ENCODE data around the gene CLTA. TPM values are rescaled to one million over a fixed set of nuclear protein-coding genes. Genes with fewer than 3 reads are reported as not detected.
"Not testable (repeated sequence)": the region's sequence is repeated elsewhere in the genome, so short reads cannot be mapped to it uniquely, and the experiment has no call there.

The CLTA gene
- total and polyA plus RNA-seq, 2 donors: 120 to 210 TPM

GRCh38 chr9:36210722-36211121 is 20.0 kb downstream of the CLTA start:
- no peak for DNase-seq (ENCODE audit: extremely low spot score)
- Histone ChIP-seq H3K36me3 (ENCODE audit: insufficient read depth) (peaks cover 4% of the 10 kb centered on the region), H3K4me3 (ENCODE audit: low read depth, low read length) (no peak overlapping the region), H3K4me1 (ENCODE audit: insufficient read depth) (no peaks in the 10 kb centered on the region), H3K27ac (ENCODE audit: low read depth) (no peak overlapping the region)
- WGBS: 79% methylated on average over 8 of the region's 8 CpGs

DNA sequence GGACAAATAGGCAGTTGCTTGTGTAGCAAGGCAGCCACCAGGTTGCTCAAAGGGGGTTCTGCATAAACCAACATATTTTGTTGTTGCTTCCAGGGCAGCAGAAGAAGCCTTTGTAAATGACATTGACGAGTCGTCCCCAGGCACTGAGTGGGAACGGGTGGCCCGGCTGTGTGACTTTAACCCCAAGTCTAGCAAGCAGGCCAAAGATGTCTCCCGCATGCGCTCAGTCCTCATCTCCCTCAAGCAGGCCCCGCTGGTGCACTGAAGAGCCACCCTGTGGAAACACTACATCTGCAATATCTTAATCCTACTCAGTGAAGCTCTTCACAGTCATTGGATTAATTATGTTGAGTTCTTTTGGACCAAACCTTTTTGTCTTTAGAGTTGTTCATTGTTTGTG is 20.8 kb downstream of the CLTA start:
- no peak overlapping the region for H3K4me3 ChIP-seq (ENCODE audit: low read depth, low read length)
- peaks cover 4% of the 10 kb centered on the region for H3K36me3 ChIP-seq (ENCODE audit: insufficient read depth)
- no peaks in the 10 kb centered on the region for H3K4me1 ChIP-seq (ENCODE audit: insufficient read depth)
- 83% methylated on average over 7 of the region's 7 CpGs for WGBS
- no peak for DNase-seq (ENCODE audit: extremely low spot score)
- H3K27ac ChIP-seq (ENCODE audit: low read depth): no peak overlapping the region

DNA sequence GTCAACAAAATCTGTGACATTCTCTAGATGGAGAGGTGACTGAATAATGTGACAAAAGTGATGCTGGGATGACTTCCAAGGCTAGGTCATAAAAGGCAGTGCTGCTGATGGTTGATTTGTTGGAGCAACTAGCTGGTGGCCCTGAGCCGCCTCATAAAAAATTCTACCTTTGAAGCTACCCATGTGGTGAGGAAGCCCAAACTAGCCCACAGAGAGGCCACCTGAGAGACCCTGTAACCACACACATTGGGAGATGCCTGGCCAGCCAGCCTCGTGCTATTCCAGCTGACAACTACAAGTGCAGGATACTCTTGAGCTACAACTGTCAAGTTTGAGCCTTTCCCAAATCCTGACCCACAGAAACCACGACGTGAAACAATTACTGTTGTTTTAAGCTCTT is 22.7 kb downstream of the CLTA start:
- Histone ChIP-seq H3K4me1 (ENCODE audit: insufficient read depth) (no peaks in the 10 kb centered on the region), H3K4me3 (ENCODE audit: low read depth, low read length) (no peak overlapping the region), H3K27ac (ENCODE audit: low read depth) (no peak overlapping the region), H3K36me3 (ENCODE audit: insufficient read depth) (no peaks in the 10 kb centered on the region)
- no peak for DNase-seq (ENCODE audit: extremely low spot score)
- WGBS: 92% methylated on average over 4 of the region's 4 CpGs

GRCh38 chr9:36213989-36214388 is 23.3 kb downstream of the CLTA start:
- WGBS: 56% methylated on average over 4 of the region's 4 CpGs
- H3K27ac ChIP-seq (ENCODE audit: low read depth): no peak overlapping the region
- no peak overlapping the region for H3K4me3 ChIP-seq (ENCODE audit: low read depth, low read length)
- H3K4me1 ChIP-seq (ENCODE audit: insufficient read depth): no peaks in the 10 kb centered on the region
- H3K36me3 ChIP-seq (ENCODE audit: insufficient read depth): peaks cover under 1% of the 10 kb centered on the region
- no peak for DNase-seq (ENCODE audit: extremely low spot score)

DNA sequence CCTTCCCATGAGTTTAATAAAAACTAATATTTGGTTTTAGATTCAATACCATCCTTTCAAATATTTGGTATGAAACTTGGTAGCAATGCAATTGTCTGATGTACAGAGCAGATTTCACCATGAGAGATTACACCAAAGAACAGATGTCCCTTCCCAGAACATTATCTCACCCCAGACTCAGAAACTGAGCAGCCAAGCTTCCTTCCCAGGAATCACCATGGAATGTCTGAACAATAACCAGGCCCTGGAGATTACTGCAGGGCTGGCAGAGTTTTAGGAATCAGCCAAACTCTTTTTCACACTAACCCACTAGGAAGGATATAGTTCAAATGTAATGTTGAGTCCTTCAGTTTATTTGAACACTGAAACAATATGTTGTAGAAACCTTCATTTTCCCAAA is 23.9 kb downstream of the CLTA start:
- no peak overlapping the region for H3K4me3 ChIP-seq (ENCODE audit: low read depth, low read length)
- H3K36me3 ChIP-seq (ENCODE audit: insufficient read depth): peaks cover 4% of the 10 kb centered on the region
- H3K27ac ChIP-seq (ENCODE audit: low read depth): no peak overlapping the region
- no peaks in the 10 kb centered on the region for H3K4me1 ChIP-seq (ENCODE audit: insufficient read depth)
- no peak for DNase-seq (ENCODE audit: extremely low spot score)

- H3K36me3 ChIP-seq (ENCODE audit: insufficient read depth): peaks cover 7% of the 10 kb centered on the region
- no peaks in the 10 kb centered on the region for H3K4me1 ChIP-seq (ENCODE audit: insufficient read depth)
- H3K4me3 ChIP-seq (ENCODE audit: low read depth, low read length): no peak overlapping the region
- 68% methylated on average over 13 of the region's 13 CpGs for WGBS
- DNase-seq (ENCODE audit: extremely low spot score): no peak
- no peak overlapping the region for H3K27ac ChIP-seq (ENCODE audit: low read depth)
Measured at GRCh38 chr9:36217256-36217968, 26.7 kb downstream of the CLTA start.

DNA sequence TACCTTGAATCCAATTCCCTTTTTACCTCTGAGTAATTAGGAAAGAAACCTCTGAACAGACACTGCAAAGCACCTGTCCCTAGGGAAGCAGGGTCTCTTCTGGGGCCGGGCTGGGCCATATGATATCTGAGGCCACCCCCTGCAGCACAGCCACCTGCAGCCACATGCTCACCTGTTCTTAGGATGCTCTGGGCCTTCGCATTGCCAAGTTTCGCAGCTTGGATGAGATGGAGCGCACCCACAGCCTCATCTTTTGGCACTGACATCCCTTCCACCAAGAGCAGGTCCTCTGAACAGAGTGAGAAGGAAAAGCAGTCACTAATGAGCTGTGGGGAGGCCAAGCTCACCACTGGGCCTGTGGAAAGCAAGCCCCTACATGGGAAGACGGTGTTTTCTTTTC is 27.3 kb downstream of the CLTA start:
- H3K4me3 ChIP-seq (ENCODE audit: low read depth, low read length): no peak overlapping the region
- peaks cover 10% of the 10 kb centered on the region for H3K36me3 ChIP-seq (ENCODE audit: insufficient read depth)
- no peak overlapping the region for H3K27ac ChIP-seq (ENCODE audit: low read depth)
- no peaks in the 10 kb centered on the region for H3K4me1 ChIP-seq (ENCODE audit: insufficient read depth)
- no peak for DNase-seq (ENCODE audit: extremely low spot score)
- 95% methylated on average over 5 of the region's 5 CpGs for WGBS

GRCh38 chr9:36218411-36218901 is 27.7 kb downstream of the CLTA start:
- no peak for DNase-seq (ENCODE audit: extremely low spot score)
- H3K27ac ChIP-seq (ENCODE audit: low read depth): no peak overlapping the region
- WGBS: 90% methylated on average over 7 of the region's 7 CpGs
- H3K4me1 ChIP-seq (ENCODE audit: insufficient read depth): no peaks in the 10 kb centered on the region
- no peak overlapping the region for H3K4me3 ChIP-seq (ENCODE audit: low read depth, low read length)
- peaks cover 10% of the 10 kb centered on the region for H3K36me3 ChIP-seq (ENCODE audit: insufficient read depth)

DNA sequence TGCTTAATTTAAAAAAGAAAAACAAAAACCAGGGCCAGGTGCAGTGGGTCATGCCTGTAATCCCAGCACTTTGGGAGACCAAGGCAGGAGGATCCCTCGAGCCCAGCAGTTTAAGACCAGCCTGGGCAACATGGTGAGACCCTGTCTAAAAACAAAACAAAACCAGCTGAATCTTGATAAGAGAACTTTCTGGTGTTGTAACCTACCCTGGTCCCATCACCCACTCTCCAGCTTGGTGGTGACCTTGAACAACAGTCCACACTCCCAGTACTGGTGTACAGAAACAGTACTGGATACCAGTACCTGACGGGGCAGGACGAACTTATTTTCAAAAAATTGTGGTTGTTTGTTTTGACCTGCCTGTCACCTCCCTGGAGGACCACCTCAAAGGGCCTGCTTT is 30.9 kb downstream of the CLTA start:
- no peak overlapping the region for H3K27ac ChIP-seq (ENCODE audit: low read depth)
- no peak for DNase-seq (ENCODE audit: extremely low spot score)
- no peaks in the 10 kb centered on the region for H3K4me1 ChIP-seq (ENCODE audit: insufficient read depth)
- peaks cover 13% of the 10 kb centered on the region for H3K36me3 ChIP-seq (ENCODE audit: insufficient read depth)
- over 99% methylated on average over 3 of the region's 3 CpGs for WGBS
- H3K4me3 ChIP-seq (ENCODE audit: low read depth, low read length): no peak overlapping the region

DNA sequence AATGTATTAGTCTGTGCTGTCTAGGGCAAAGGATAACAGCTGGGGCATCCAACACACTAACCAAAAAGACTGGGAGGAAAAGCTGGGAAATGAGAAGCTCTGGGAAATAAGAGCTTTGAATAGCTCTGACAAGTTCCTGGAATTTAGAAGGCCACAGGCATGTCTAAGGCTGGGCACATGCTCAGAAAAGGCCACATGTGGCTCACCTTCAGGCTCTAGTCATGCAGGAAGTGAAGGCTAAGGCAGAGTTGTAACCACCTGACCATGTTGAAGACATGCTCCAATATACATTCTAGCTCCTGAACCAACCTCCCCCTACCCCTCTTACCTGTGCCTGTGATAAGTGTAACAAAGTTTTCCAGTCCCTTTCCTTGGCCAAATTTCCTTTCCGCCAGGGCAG is 31.7 kb downstream of the CLTA start:
- Histone ChIP-seq H3K4me1 (ENCODE audit: insufficient read depth) (no peaks in the 10 kb centered on the region), H3K36me3 (ENCODE audit: insufficient read depth) (peaks cover 13% of the 10 kb centered on the region), H3K27ac (ENCODE audit: low read depth) (no peak overlapping the region), H3K4me3 (ENCODE audit: low read depth, low read length) (no peak overlapping the region)
- no peak for DNase-seq (ENCODE audit: extremely low spot score)
- WGBS: 96% methylated on average over 1 of the region's 1 CpG

GRCh38 chr9:36237230-36237629 is 46.5 kb downstream of the CLTA start:
- H3K36me3 ChIP-seq (ENCODE audit: insufficient read depth): no peaks in the 10 kb centered on the region
- H3K4me3 ChIP-seq (ENCODE audit: low read depth, low read length): no peak overlapping the region
- WGBS: 95% methylated on average over 3 of the region's 3 CpGs

GRCh38 chr9:36239205-36239604 is 48.5 kb downstream of the CLTA start:
- DNase-seq (ENCODE audit: extremely low spot score); H3K27ac ChIP-seq (ENCODE audit: low read depth); H3K4me3 ChIP-seq (ENCODE audit: low read depth, low read length); H3K4me1 ChIP-seq (ENCODE audit: insufficient read depth); H3K36me3 ChIP-seq (ENCODE audit: insufficient read depth): not testable (repeated sequence)
- over 99% methylated on average over 7 of the region's 7 CpGs for WGBS

More at GRCh38 chr9:36237230-36237629, 46.5 kb downstream of the CLTA start:
- H3K27ac ChIP-seq (ENCODE audit: low read depth): no peak overlapping the region
- H3K4me1 ChIP-seq (ENCODE audit: insufficient read depth): no peaks in the 10 kb centered on the region
- DNase-seq (ENCODE audit: extremely low spot score): no peak

GRCh38 chr9:36239675-36240074 is 49.0 kb downstream of the CLTA start:
- not testable (repeated sequence) for H3K36me3 ChIP-seq (ENCODE audit: insufficient read depth); H3K4me3 ChIP-seq (ENCODE audit: low read depth, low read length); DNase-seq (ENCODE audit: extremely low spot score); H3K27ac ChIP-seq (ENCODE audit: low read depth); H3K4me1 ChIP-seq (ENCODE audit: insufficient read depth)
- 98% methylated on average over 3 of the region's 3 CpGs for whole genome bisulfite sequencing

DNA sequence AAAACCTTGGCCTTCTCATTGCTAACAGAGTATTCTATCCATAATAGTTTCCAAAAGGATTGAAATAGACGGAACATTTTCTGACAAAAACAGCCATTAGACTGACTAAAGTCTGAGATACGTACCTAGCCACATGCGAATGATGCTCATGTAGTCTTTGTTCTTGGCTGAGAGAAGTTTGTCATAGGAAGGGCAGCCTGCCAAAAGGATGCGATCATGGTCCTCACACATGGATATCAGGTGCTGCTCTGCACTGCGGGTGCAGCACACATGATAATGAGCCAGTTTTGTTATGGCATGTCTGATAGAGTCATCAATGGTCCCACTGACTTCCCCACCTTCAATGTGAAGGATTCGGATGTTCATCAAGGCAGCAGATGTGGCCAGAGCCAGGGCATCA is 55.2 kb downstream of the CLTA start:
- WGBS: 90% methylated on average over 6 of the region's 6 CpGs
- Histone ChIP-seq H3K4me3 (ENCODE audit: low read depth, low read length) (no peak overlapping the region), H3K36me3 (ENCODE audit: insufficient read depth) (peaks cover 8% of the 10 kb centered on the region), H3K4me1 (ENCODE audit: insufficient read depth) (no peaks in the 10 kb centered on the region), H3K27ac (ENCODE audit: low read depth) (no peak overlapping the region)
- DNase-seq (ENCODE audit: extremely low spot score): no peak

DNA sequence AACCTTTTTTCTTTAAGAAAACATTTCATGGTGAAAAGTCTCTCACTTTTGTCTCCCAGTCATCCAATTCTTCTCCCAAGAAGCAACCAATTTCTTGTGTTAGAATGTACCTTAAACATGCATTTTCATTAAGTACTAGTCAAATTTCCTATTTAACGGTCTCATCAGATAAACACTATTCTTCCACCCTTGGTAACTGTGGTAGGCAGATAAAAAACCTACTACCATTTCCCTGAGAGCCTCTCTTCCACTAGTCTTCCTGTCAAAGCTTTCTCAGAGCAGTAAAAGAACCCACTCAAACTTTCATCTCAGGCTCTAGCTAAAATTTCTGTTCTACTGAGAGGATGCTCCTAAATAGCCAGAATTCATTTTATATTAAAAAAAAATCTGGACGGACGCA is 56.6 kb downstream of the CLTA start:
- DNase-seq (ENCODE audit: extremely low spot score): no peak
- H3K27ac ChIP-seq (ENCODE audit: low read depth): no peak overlapping the region
- H3K4me1 ChIP-seq (ENCODE audit: insufficient read depth): no peaks in the 10 kb centered on the region
- peaks cover 8% of the 10 kb centered on the region for H3K36me3 ChIP-seq (ENCODE audit: insufficient read depth)
- H3K4me3 ChIP-seq (ENCODE audit: low read depth, low read length): no peak overlapping the region
- WGBS: 91% methylated on average over 3 of the region's 3 CpGs
